Mesendoderm (in vitro differentiated cells): ENCODE results near the gene CCDC63.
A peak's percentile ranks its signal among the peaks of the same experiment; 100 is the strongest.

Experiments
- DNase-seq: peaks from one replicate; pipeline ENCODE4 v3.0.0; 2013
- H2AK5ac ChIP-seq: 2 replicates; pipeline ENCODE4 v1.6.1; 2013; ENCODE audit warnings: low read length, inconsistent platforms
- H2BK120ac ChIP-seq: 2 replicates; pipeline ENCODE4 v1.6.1; 2013; ENCODE audit warnings: low read depth, mild to moderate bottlenecking, low read length, moderate library complexity, mixed read lengths
- H2BK15ac ChIP-seq: replicated peaks from 2 replicates; pipeline ENCODE4 v1.6.1; 2013; ENCODE audit warnings: low read depth, mild to moderate bottlenecking, moderate library complexity
- H2BK5ac ChIP-seq: 2 replicates; pipeline ENCODE4 v1.6.1; 2013; ENCODE audit warnings: low read length, inconsistent platforms
- H3K18ac ChIP-seq: 2 replicates; pipeline ENCODE4 v1.6.1; 2013; ENCODE audit warnings: mild to moderate bottlenecking, low read length, mixed read lengths
- H3K23ac ChIP-seq: one replicate; pipeline ENCODE4 v1.6.1; 2013; ENCODE audit warnings: low read length
- H3K27ac ChIP-seq: 2 replicates; pipeline ENCODE4 v1.5.1; 2013; ENCODE audit warnings: low read depth, mild to moderate bottlenecking, inconsistent platforms, low read length, moderate library complexity
- H3K27me3 ChIP-seq: 2 replicates; pipeline ENCODE4 v1.6.1; 2013; ENCODE audit warnings: low read length, control low read depth, mild to moderate bottlenecking, inconsistent platforms; ENCODE audit not compliant: insufficient read depth, poor library complexity
- H3K36me3 ChIP-seq: 2 replicates; pipeline ENCODE4 v1.6.1; 2013; ENCODE audit warnings: low read length, inconsistent platforms; ENCODE audit not compliant: control insufficient read depth, insufficient read depth
- H3K4ac ChIP-seq: one replicate; pipeline ENCODE4 v1.6.1; 2013; ENCODE audit warnings: low read depth, mild to moderate bottlenecking, low read length, moderate library complexity
- H3K4me1 ChIP-seq: 2 replicates; pipeline ENCODE4 v1.6.1; 2013; ENCODE audit warnings: low read depth, low read length, inconsistent platforms; ENCODE audit not compliant: control insufficient read depth
- H3K4me2 ChIP-seq: 2 replicates; pipeline ENCODE4 v1.6.1; 2013; ENCODE audit warnings: low read length
- H3K4me3 ChIP-seq: 2 replicates; pipeline ENCODE4 v1.5.1; 2013; ENCODE audit warnings: mild to moderate bottlenecking, low read length
- H3K56ac ChIP-seq: one replicate; pipeline ENCODE4 v1.6.1; 2013; ENCODE audit warnings: low read length
- H3K79me1 ChIP-seq: 2 replicates; pipeline ENCODE4 v1.6.1; 2013; ENCODE audit warnings: low read length, inconsistent platforms
- H3K79me2 ChIP-seq: 2 replicates; pipeline ENCODE4 v1.6.1; 2013; ENCODE audit warnings: mild to moderate bottlenecking, low read length; ENCODE audit not compliant: control insufficient read depth, insufficient read depth
- H3K9ac ChIP-seq: 2 replicates; pipeline ENCODE4 v1.6.1; 2013; ENCODE audit warnings: low read length, inconsistent platforms
- H4K5ac ChIP-seq: one replicate; pipeline ENCODE4 v1.6.1; 2013; ENCODE audit warnings: low read length
- H4K8ac ChIP-seq: one replicate; pipeline ENCODE4 v1.6.1; 2013; ENCODE audit warnings: low read depth, mild to moderate bottlenecking, control low read depth, low read length, moderate library complexity
- WGBS: extraction: QIAGEN DNeasy Blood & Tissue Kit; methylation state at CpG from one replicate; pipeline ENCODE4 v1.1.7; 2013; ENCODE audit warnings: low lambda C conversion rate, missing lambda C conversion rate; ENCODE audit not compliant: insufficient coverage; ENCODE audit errors: extremely low coverage; 5-methylcytosine and 5-hydroxymethylcytosine counted together

Gene CCDC63

GRCh38 chr12:110923692-110924334, 77.0 kb downstream of the CCDC63 start:
- DNase-seq: no peak
- Histone ChIP-seq H3K4me3 (no peak overlapping the region), H3K27ac (no peak overlapping the region), H3K36me3 (no peaks in the 10 kb centered on the region), H3K23ac (no peak overlapping the region), H3K4me2 (no peak overlapping the region), H4K5ac (no peak overlapping the region), H3K9ac (no peak overlapping the region), H2BK120ac (no peak overlapping the region), H3K4me1 (no peaks in the 10 kb centered on the region), H3K56ac (no peak overlapping the region), H3K79me1 (no peaks in the 10 kb centered on the region), H3K18ac (no peak overlapping the region), H4K8ac (no peak overlapping the region), H3K4ac (no peak overlapping the region), H2AK5ac (no peak overlapping the region), H2BK5ac (no peak overlapping the region), H3K27me3 (no peaks in the 10 kb centered on the region), H2BK15ac (no peak overlapping the region), H3K79me2 (no peaks in the 10 kb centered on the region)
- no CpG with 5 or more reads among the region's 9 CpGs for WGBS

- no peaks in the 10 kb centered on the region for H3K79me2 ChIP-seq
- H3K9ac ChIP-seq: no peak overlapping the region
- H4K5ac ChIP-seq: no peak overlapping the region
- no peak overlapping the region for H3K4ac ChIP-seq
- H2BK5ac ChIP-seq: no peak overlapping the region
- H3K56ac ChIP-seq: no peak overlapping the region
- no peak overlapping the region for H3K4me3 ChIP-seq
- no peak for DNase-seq
- H3K4me2 ChIP-seq: no peak overlapping the region
- no peaks in the 10 kb centered on the region for H3K27me3 ChIP-seq
- no peak overlapping the region for H3K23ac ChIP-seq
- no peak overlapping the region for H3K18ac ChIP-seq
- WGBS: no CpG with 5 or more reads among the region's 6 CpGs
- H3K27ac ChIP-seq: no peak overlapping the region
- H3K79me1 ChIP-seq: no peaks in the 10 kb centered on the region
- no peaks in the 10 kb centered on the region for H3K4me1 ChIP-seq
- H2BK120ac ChIP-seq: no peak overlapping the region
- no peak overlapping the region for H4K8ac ChIP-seq
- H3K36me3 ChIP-seq: no peaks in the 10 kb centered on the region
- H2AK5ac ChIP-seq: no peak overlapping the region
- no peak overlapping the region for H2BK15ac ChIP-seq
Measured at GRCh38 chr12:110927546-110927945, 80.8 kb downstream of the CCDC63 start.

GRCh38 chr12:110928700-110929099, 81.9 kb downstream of the CCDC63 start:
- Histone ChIP-seq H3K79me2 (no peaks in the 10 kb centered on the region), H3K4me1 (no peaks in the 10 kb centered on the region), H3K56ac (no peak overlapping the region), H3K79me1 (no peaks in the 10 kb centered on the region), H3K27ac (no peak overlapping the region), H2BK15ac (no peak overlapping the region), H2AK5ac (no peak overlapping the region), H4K8ac (no peak overlapping the region), H3K27me3 (no peaks in the 10 kb centered on the region), H3K4me2 (no peak overlapping the region), H3K4ac (no peak overlapping the region), H2BK5ac (no peak overlapping the region), H3K36me3 (no peaks in the 10 kb centered on the region), H2BK120ac (no peak overlapping the region), H3K4me3 (no peak overlapping the region), H4K5ac (no peak overlapping the region), H3K23ac (no peak overlapping the region), H3K9ac (no peak overlapping the region), H3K18ac (no peak overlapping the region)
- WGBS: no CpG with 5 or more reads among the region's 7 CpGs
- DNase-seq: no peak

GRCh38 chr12:110929818-110930217, 83.0 kb downstream of the CCDC63 start:
- no peak overlapping the region for H3K9ac ChIP-seq
- no peak overlapping the region for H2AK5ac ChIP-seq
- H3K4me2 ChIP-seq: no peak overlapping the region
- no peak overlapping the region for H3K18ac ChIP-seq
- no peak overlapping the region for H4K5ac ChIP-seq
- H3K4me3 ChIP-seq: no peak overlapping the region
- no peak overlapping the region for H3K23ac ChIP-seq
- no peaks in the 10 kb centered on the region for H3K79me1 ChIP-seq
- no peaks in the 10 kb centered on the region for H3K27me3 ChIP-seq
- no peak overlapping the region for H4K8ac ChIP-seq
- no peaks in the 10 kb centered on the region for H3K4me1 ChIP-seq
- H2BK5ac ChIP-seq: no peak overlapping the region
- H2BK120ac ChIP-seq: no peak overlapping the region
- no peak overlapping the region for H2BK15ac ChIP-seq
- no peak for DNase-seq
- no peaks in the 10 kb centered on the region for H3K79me2 ChIP-seq
- no peaks in the 10 kb centered on the region for H3K36me3 ChIP-seq
- no peak overlapping the region for H3K56ac ChIP-seq
- no peak overlapping the region for H3K4ac ChIP-seq
- no peak overlapping the region for H3K27ac ChIP-seq
- no CpG with 5 or more reads among the region's 1 CpG for whole genome bisulfite sequencing

- Histone ChIP-seq H3K27ac (no peak overlapping the region), H3K27me3 (no peaks in the 10 kb centered on the region), H3K23ac (no peak overlapping the region), H2BK120ac (no peak overlapping the region), H3K79me1 (no peaks in the 10 kb centered on the region), H2AK5ac (no peak overlapping the region), H3K4ac (no peak overlapping the region), H3K56ac (peak overlapping the region; percentile 7), H3K9ac (no peak overlapping the region), H3K4me2 (no peak overlapping the region), H3K79me2 (no peaks in the 10 kb centered on the region), H3K36me3 (no peaks in the 10 kb centered on the region), H2BK15ac (no peak overlapping the region), H3K4me1 (no peaks in the 10 kb centered on the region), H4K5ac (no peak overlapping the region), H2BK5ac (no peak overlapping the region), H3K18ac (no peak overlapping the region), H4K8ac (no peak overlapping the region), H3K4me3 (no peak overlapping the region)
- 100% methylated on average over 4 of the region's 21 CpGs for WGBS
- DNase-seq: no peak
Measured at GRCh38 chr12:110930348-110931314, 83.8 kb downstream of the CCDC63 start.
